Inflammatory macrophage treated with lipopolysaccharide for 4 hours (primary cell): ENCODE results near the gene EIF3K.

ENCODE experiments used
- DNase-seq: peaks from one replicate; pipeline ENCODE4 v3.0.0-alpha.2; 2020

EIF3K gene

GRCh38 chr19:38669552-38669951, 50.6 kb downstream of the EIF3K start:
- DNase-seq = no peak

GRCh38 chr19:38670921-38671398, 52.0 kb downstream of the EIF3K start:
- DNase-seq = no peak

GRCh38 chr19:38671654-38672053, 52.7 kb downstream of the EIF3K start:
- no peak for DNase-seq

- no peak for DNase-seq
These were observed 54.0 kb downstream of the EIF3K start for GRCh38 chr19:38673030-38673429.

- peak; percentile 69 for DNase-seq
These were observed 55.6 kb downstream of the EIF3K start for GRCh38 chr19:38674388-38675171.

DNA sequence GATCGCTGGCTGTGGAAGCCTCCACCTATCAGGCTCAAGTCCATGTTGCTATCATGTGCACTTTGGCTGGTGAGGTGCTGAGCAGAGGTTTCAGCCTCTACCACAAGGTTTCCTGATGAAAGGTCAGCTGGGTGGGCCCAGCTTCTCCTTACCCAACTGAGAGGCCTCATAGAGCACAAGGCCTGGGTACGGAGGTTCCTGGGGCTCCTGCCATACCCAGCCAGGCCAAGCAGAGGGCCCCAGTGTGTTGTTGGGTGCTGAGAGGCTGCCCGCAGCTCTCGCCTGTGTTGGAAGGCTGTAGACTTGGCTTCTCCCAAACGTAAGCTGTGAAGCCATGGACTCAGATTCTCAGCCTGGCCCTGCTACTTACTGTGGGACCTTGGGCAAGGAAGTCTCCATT, 56.6 kb downstream of the EIF3K start:
- DNase-seq = no peak

- no peak for DNase-seq
These were observed 57.3 kb downstream of the EIF3K start for GRCh38 chr19:38676023-38676877.

- no peak for DNase-seq
These were observed 58.1 kb downstream of the EIF3K start for GRCh38 chr19:38676878-38677646.

GRCh38 chr19:38678217-38678890, 59.4 kb downstream of the EIF3K start:
- no peak for DNase-seq

- DNase-seq = no peak
These were observed 60.0 kb downstream of the EIF3K start for GRCh38 chr19:38678891-38679494.

DNA sequence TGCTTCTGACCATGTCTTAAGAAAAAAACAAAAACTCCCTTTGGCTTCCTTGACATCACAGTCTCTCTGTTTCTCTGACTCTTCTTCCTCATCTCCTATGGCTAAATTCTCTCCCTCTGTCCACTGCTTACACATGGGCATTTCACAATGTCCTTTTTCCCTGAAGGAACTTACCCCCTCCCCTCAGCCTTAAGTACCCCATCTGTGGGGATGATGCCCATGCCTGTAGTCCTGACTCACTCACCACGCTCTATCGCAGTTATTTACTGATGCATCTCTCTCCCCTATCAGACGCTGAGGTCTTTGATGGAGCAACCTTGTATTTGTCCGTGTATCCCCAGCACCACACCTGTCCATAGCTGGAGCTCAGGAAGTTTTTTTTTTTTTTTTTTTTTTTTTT, 60.9 kb downstream of the EIF3K start:
- peak; percentile 57 for DNase-seq

GRCh38 chr19:38682195-38682867, 63.3 kb downstream of the EIF3K start:
- no peak for DNase-seq

DNA sequence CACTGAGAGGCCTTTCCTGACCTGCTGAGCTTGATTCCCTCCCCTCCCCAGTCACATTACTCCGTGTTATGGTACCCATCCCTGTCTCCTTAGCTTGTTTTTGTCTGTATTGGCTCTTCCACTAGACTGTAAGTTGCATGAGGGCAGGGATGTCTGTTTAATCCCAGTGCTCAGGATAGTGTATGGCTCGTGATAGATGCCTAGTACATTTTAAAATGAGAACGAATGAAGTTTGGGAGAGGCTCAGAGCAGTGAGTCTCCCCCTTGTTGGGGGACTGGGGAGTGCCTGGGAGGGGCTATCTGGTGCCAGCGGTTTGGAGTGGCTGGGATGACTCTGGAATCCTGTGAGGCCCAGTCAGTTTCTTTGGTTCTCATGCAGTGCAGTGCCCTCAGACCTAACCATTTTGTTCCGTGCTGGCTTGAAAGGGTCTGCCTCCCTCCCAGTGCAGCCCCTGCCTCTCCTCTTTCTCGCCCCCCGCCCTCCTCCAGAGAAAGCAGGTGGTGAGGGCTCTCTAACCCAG, 63.9 kb downstream of the EIF3K start:
- DNase-seq = no peak

GRCh38 chr19:38683393-38684077, 64.5 kb downstream of the EIF3K start:
- DNase-seq = peak; percentile 70

- DNase-seq = peak; percentile 92
These were observed 65.3 kb downstream of the EIF3K start for GRCh38 chr19:38684078-38684861.

- DNase-seq = no peak
These were observed 66.1 kb downstream of the EIF3K start for GRCh38 chr19:38684862-38685665.

DNA sequence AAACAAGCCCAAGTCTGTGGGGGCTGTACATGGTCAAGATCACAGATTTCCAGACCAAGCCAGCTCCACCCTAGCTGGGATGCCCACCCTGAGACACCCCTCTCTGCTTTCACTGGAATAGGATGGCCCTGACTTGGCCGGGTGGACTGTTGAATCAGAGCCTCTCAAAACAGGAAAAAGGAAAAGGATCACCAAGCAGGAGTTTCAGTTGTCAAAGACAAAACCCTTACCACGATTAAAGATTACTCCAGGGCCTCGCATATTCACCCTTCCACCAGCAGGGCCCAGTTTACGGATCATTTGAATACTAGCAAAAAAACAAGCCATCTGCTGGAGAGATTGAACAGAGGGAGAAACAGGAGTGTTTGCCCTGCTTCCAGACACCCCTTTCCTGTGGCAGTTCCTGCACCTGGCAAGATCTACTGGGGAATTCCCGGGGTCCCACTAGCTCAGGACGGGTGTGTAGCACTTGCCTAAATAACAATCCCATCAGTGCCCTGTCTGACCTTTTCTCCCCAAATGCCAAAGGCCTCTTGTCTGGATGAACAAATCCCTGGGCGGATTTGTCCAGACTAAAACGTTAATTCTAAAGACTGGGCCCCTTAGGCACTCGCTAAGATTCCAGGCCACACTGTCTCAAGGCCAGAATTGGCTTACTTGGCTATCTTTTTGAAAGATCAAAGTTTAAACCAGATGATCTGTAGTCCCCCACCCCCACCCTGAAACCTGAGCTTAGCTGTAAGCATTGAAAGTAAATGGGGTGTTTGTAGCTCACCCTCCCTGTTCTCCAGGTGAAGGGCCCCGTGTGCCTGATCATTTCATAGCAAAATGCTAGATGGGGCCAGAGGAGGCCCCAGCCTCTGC, 66.9 kb downstream of the EIF3K start:
- DNase-seq = peak; percentile 55

DNA sequence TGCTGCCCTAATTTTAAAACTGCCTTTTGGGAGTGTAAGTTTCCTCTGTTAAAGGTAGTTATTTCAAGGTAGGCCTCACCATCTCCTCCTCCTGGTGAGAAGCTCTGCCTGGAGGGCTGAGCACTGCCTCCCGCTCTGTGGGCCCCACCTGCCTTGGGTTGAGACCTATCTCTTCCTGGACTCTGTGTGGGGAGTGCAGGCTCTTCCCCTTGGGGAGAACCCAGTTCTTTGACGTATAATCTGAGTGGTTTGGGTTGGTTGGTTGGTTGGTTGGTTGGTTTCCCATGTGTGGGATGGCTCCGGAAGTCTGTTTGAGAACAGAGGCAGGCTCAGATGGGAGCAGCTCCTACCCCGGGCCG, 67.5 kb downstream of the EIF3K start:
- DNase-seq = peak; percentile 67
